Kidney (tissue), 14 donors: Measurements from ENCODE around the gene FAM3C. TPM values are rescaled to one million over a fixed set of nuclear protein-coding genes. Genes with fewer than 3 reads are reported as not detected.
"Not testable (repeated sequence)": the region's sequence is repeated elsewhere in the genome, so short reads cannot be mapped to it uniquely, and the experiment has no call there.

ENCODE experiments used
- DNase-seq, 5 donors: peaks; one replicate each; pipeline ENCODE4 v3.0.0-alpha.2; 2013 to 2020
- FAIRE-seq: peaks from 2 replicates; lab custom pipeline; 2012; peaks lifted over from hg19 to GRCh38; lab: Jason Lieb, UNC
- H3K27ac ChIP-seq, 2 donors: one replicate each; pipeline ENCODE4 v1.7.0; 2013; ENCODE audit warnings: low read depth in 2 of 2, low read length in 2 of 2, inconsistent platforms in 1 of 2
- H3K27me3 ChIP-seq: one replicate; pipeline ENCODE4 v1.7.1; 2013; ENCODE audit warnings: low read length, inconsistent platforms; ENCODE audit not compliant: control insufficient read depth, insufficient read depth
- H3K36me3 ChIP-seq, 3 donors: one replicate each; pipeline versions ENCODE4 v1.7.0 to v1.7.1; 2013; ENCODE audit warnings: low read length in 3 of 3, control low read depth in 1 of 3, inconsistent platforms in 1 of 3; ENCODE audit not compliant: insufficient read depth in 3 of 3, control insufficient read depth in 2 of 3
- H3K4me1 ChIP-seq, 3 donors: one replicate each; pipeline versions ENCODE4 v1.7.0 to v1.7.1; 2013; ENCODE audit warnings: low read length in 3 of 3, inconsistent platforms in 1 of 3, low read depth in 1 of 3; ENCODE audit not compliant: control insufficient read depth in 2 of 3, insufficient read depth in 2 of 3
- H3K4me3 ChIP-seq, 3 donors: one replicate each; pipeline versions ENCODE4 v1.7.0 to v1.8.1; 2013; ENCODE audit warnings: low read length in 3 of 3, control low read depth in 1 of 3, inconsistent platforms in 1 of 3
- H3K9ac ChIP-seq, 3 donors: one replicate each; pipeline versions ENCODE4 v1.7.0 to v1.7.1; 2013; ENCODE audit warnings: low read length in 3 of 3, control low read depth in 1 of 3, inconsistent platforms in 1 of 3
- H3K9me3 ChIP-seq, 3 donors: one replicate each; pipeline versions ENCODE4 v1.7.0 to v1.7.1; 2013; ENCODE audit warnings: low read length in 3 of 3, control low read depth in 1 of 3, inconsistent platforms in 1 of 3; ENCODE audit not compliant: control insufficient read depth in 2 of 3, insufficient read depth in 1 of 3
- CTCF ChIP-seq: IDR thresholded peaks from 3 replicates; pipeline ENCODE4 v1.5.1; 2012; ENCODE audit warnings: mild to moderate bottlenecking, moderate library complexity, borderline replicate concordance; ENCODE audit not compliant: insufficient read depth; ENCODE audit errors: extremely low read depth
- intact Hi-C: fragments of 100-400 bp; cut with DNase I; formaldehyde crosslinking; loops from one replicate; pipeline ENCODE4 v1.11.1; 2022
- polyA plus RNA-seq: library from polyadenylated mRNA; stranded (reverse); fragments of 350-450 nt; fragmentation: Illumina TruSeq; extraction: RNeasy Lipid Tissue Mini Kit (QIAGEN cat#74804); gene quantifications from one replicate; pipeline ENCODE4 v1.2.3, GENCODE V29; 2014; ENCODE audit warnings: low read depth, low replicate concordance; ENCODE audit not compliant: insufficient read depth
- total RNA-seq: library from RNA; stranded (reverse); fragmentation: NEBNext Ultra II Directional; extraction: Animal tissue kit (Norgen Biotek cat#: 25700); gene quantifications from one replicate; pipeline ENCODE4 v1.2.1, GENCODE V29; 2021
- donor health status: control.
- donor health status: control.
- donor health status: control.
- donor health status: control.
- donor health status: control.
- donor health status: DM: yes; HTN: yes; CAD: no.
- donor health status: Normal renal cell carcinoma (clear cell type).

FAM3C gene
- total and polyA plus RNA-seq, 2 donors from 2014 or later, result 49.5 to 82.6 TPM

DNA sequence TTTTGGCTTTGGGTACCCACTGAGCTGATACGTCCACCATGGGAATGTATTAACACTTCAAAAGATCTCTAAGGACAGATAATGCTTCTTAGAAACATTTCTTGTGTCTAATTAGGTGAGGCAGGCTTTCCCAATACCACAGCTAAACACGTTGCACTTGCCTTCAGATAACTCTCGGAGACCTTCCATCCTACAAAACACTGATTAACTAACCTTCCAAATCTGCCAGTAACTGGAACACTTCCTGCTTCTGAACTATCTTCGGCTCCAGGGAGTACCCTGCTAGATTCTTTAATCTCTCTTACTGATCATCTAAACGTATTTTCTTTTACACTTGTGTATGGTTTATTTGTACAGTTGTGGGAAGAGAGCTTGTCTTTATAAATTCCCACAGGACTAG is 68.4 kb downstream of the FAM3C start:
- H3K27ac ChIP-seq, result no peak overlapping the region
- no peak overlapping the region for H3K4me3 ChIP-seq
- H3K27me3 ChIP-seq, result peaks cover 31% of the 10 kb centered on the region
- no peak overlapping the region for H3K9ac ChIP-seq
- H3K4me1 ChIP-seq, result peaks cover 0 to 8% (median 0%) of the 10 kb centered on the region in 3 donors
- no peak for FAIRE-seq
- H3K9me3 ChIP-seq, result no peaks in the 10 kb centered on the region
- DNase-seq, result no peak
- intact Hi-C loops, result no loop called here
- no peaks in the 10 kb centered on the region for H3K36me3 ChIP-seq
- no peak for TF ChIP-seq CTCF

DNA sequence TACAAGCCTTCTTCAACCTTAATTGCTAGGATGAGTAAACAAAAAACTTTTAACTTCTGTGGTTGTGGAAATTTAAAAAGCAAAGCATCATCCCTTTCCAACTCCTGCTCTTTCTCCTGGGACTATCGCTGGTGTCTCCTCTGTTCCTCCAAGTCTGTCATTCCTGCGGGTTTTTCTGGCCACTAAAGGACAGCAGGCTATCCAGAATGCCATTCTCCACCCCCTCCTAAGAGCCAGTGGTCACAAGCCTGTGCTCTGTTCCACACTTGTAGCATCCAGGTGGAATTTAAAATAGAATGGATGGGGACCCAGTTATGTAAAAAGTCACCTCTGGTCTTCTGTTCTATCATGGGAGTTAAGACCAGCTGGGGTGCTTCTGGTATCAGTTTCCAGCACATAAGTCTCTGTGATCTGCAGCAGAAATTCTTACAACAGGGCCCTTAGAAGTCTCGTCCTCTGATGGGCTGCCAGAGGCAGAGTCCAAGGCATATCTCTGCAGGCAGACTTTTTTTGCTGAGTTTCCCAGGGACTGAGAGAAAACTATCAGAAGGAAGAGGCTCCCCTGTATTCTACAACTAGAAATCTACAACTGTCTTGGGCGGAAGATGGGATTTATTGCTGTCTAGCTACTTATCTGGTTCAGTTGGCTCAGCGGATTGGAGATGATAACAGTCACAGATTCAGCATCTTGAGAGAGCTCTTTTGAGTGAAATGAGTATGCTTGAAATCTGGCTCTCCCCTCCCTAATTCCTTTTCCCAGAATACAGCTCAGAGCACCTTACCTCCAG is 72.4 kb downstream of the FAM3C start:
- H3K9me3 ChIP-seq, result no peaks in the 10 kb centered on the region
- no peak for TF ChIP-seq CTCF
- H3K4me1 ChIP-seq, result no peaks in the 10 kb centered on the region
- no peaks in the 10 kb centered on the region for H3K36me3 ChIP-seq
- no peak for DNase-seq
- intact Hi-C loops, result no loop called here
- no peak overlapping the region for H3K27ac ChIP-seq
- no peak overlapping the region for H3K4me3 ChIP-seq
- peaks cover 8% of the 10 kb centered on the region for H3K27me3 ChIP-seq
- FAIRE-seq, result no peak
- H3K9ac ChIP-seq, result no peak overlapping the region

- no peaks in the 10 kb centered on the region for H3K27me3 ChIP-seq
- H3K36me3 ChIP-seq, result no peaks in the 10 kb centered on the region
- intact Hi-C loops, result no loop called here
- FAIRE-seq (no peak), DNase-seq (no peak)
- H3K9me3 ChIP-seq, result no peaks in the 10 kb centered on the region
- no peak overlapping the region for H3K9ac ChIP-seq
- TF ChIP-seq CTCF, result no peak
- H3K4me3 ChIP-seq, result no peak overlapping the region
- H3K27ac ChIP-seq, result no peak overlapping the region
- H3K4me1 ChIP-seq, result no peaks in the 10 kb centered on the region
Measured at GRCh38 chr7:121322460-121322859, 73.6 kb downstream of the FAM3C start.

DNA sequence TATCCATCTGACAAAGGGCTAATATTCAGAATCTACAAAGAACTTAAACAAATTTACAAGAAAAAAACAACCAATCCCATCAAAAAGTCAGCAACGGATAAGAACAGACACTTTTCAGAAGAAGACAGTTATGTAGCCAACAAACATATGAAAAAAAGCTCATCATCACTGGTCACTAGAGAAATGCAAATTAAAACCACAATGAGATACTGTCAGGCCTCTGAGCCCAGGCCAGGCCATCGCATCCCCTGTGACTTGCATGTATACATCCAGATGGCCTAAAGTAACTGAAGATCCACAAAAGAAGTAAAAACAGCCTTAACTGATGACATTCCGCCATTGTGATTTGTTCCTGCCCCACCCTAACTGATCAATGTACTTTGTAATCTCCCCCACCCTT is 80.9 kb downstream of the FAM3C start:
- H3K4me3 ChIP-seq, H3K4me1 ChIP-seq, DNase-seq, H3K27ac ChIP-seq, H3K36me3 ChIP-seq, intact Hi-C loops, FAIRE-seq, H3K9me3 ChIP-seq, H3K27me3 ChIP-seq, H3K9ac ChIP-seq: not testable (repeated sequence)
